H7 (cell line): ENCODE results near the gene GABRR3. TPM values are rescaled to one million over a fixed set of nuclear protein-coding genes. Genes with fewer than 3 reads are reported as not detected.
A peak's percentile ranks its signal among the peaks of the same experiment; 100 is the strongest.

Experiments used
- DNase-seq: peaks from one replicate; pipeline ENCODE4 v3.0.0; 2012
- H3K27me3 ChIP-seq: 2 replicates; pipeline ENCODE4 v1.6.0; 2011; ENCODE audit warnings: mild to moderate bottlenecking, low read length; ENCODE audit not compliant: control insufficient read depth, insufficient read depth
- H3K36me3 ChIP-seq: replicated peaks from 2 replicates; pipeline ENCODE4 v1.5.1; 2011; ENCODE audit warnings: low read length; ENCODE audit not compliant: control insufficient read depth, insufficient read depth
- H3K4me3 ChIP-seq: 2 replicates; pipeline ENCODE4 v1.5.1; 2011; ENCODE audit warnings: low read depth, mild to moderate bottlenecking, control low read depth, low read length, moderate library complexity; ENCODE audit not compliant: insufficient read depth
- total RNA-seq: library from RNA; depleted of rRNA; stranded (reverse); fragments of >200 nt; shearing (Covaris generic); gene quantifications from 2 replicates; pipeline ENCODE4 v1.2.3, GENCODE V29; 2014

Gene GABRR3
- total RNA-seq, 1 experiment from 2014 or later = not detected

DNA sequence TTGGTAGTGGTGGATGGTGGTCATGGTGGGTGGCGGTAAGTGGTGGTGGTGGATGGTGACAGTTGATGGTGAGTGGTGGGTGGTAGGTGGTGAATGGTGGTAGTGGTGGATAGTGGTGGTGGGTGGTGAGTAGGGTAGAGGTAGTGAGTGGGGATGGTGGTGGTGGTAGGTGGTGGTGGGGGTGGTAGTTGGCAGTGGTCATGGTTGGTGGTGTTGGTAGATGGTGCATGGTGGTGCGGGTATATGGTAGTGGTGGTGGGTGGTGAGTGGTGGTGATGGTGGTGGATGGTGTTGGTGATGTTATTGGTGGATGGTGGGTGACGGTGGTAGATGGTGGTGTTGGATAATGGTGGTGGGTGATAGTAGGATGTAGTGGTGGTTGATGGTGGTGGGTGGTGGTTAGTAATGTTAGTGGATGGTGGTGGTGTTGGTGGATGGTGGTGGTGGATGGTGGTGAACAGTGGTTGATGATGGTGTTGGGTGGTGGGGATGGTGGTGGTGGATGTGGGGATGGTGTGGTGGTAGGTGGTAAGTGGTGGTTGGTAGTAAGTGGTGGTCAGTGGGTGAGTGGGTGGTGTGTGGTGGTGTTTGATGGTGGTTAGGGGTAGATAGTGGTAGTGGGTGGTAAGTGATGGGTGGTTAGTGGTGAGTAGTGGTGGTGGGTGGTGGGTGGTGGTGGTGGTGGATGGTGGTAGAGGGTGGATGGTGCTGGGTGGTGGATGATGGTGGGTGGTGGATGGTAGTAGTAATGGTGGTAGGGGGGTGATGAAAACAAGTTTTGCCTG is 46.1 kb downstream of the GABRR3 start:
- Histone ChIP-seq H3K36me3 (no peaks in the 10 kb centered on the region), H3K27me3 (no peaks in the 10 kb centered on the region), H3K4me3 (no peak overlapping the region)
- no peak for DNase-seq

DNA sequence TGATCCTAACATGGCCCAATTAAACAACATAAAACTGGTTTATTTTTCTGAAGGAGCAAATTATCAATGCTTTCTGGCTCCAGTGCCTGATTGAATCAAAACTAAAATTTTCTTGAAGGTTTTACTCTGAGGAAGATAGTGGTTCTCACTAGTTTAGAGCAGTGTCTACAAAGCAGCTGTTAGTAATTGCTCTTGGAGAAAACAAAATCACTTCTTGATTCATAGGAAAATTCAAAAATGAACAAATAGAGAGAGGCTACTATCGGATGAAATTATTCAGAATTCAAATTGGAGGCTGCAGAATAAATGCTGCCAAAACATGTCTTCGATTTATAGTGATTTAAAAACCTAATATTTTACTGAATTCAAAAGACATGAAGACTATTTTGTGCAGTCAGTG is 47.8 kb downstream of the GABRR3 start:
- no peak overlapping the region for H3K4me3 ChIP-seq
- no peaks in the 10 kb centered on the region for H3K27me3 ChIP-seq
- no peak for DNase-seq
- H3K36me3 ChIP-seq = no peaks in the 10 kb centered on the region

DNA sequence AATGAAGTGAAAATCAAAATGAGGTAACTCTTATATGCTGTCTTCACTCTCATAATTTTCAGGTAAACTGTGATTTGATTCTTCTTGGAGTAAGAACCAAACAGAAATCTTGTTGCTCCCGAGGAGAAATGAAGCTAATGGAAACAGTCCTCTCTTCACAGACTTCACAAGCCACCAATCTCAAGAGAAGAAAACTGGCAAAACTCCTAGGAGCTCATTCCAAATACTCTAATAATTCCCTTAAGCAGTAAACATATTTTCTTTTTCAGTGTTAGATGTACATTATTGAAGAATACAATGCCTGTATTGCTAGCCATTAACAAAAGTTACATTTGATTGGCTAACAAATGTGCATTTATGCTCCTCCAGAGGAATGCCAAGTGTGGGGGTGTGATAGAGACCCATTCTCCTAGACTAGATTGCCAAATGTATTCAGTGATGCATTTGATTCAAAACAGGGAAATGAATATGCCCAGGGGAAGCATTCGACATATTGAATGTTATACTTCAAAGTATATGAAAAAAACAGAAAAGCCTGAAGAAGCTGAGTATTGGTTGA is 51.1 kb downstream of the GABRR3 start:
- DNase-seq = no peak
- no peaks in the 10 kb centered on the region for H3K27me3 ChIP-seq
- H3K36me3 ChIP-seq = no peaks in the 10 kb centered on the region
- H3K4me3 ChIP-seq = no peak overlapping the region

DNA sequence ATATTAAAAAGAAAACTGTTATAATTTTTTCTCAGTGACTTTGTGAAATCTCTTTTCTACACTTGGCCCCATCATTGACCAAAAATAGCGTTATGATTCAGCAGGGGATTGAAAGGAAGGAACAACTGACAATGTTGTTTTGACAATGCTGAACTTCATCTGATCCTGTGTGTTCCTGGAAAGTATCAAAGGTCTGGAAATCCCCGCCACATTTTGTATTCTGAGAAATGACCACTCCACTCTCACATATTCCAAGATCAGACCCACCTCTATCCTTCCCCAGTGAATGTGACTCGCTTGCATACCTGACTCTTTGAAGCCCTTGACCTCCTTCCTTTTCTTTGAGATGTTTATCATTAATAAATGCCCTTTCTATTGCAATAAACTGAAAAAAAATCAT is 53.2 kb downstream of the GABRR3 start:
- H3K36me3 ChIP-seq = no peaks in the 10 kb centered on the region
- no peak for DNase-seq
- no peaks in the 10 kb centered on the region for H3K27me3 ChIP-seq
- H3K4me3 ChIP-seq = no peak overlapping the region

DNA sequence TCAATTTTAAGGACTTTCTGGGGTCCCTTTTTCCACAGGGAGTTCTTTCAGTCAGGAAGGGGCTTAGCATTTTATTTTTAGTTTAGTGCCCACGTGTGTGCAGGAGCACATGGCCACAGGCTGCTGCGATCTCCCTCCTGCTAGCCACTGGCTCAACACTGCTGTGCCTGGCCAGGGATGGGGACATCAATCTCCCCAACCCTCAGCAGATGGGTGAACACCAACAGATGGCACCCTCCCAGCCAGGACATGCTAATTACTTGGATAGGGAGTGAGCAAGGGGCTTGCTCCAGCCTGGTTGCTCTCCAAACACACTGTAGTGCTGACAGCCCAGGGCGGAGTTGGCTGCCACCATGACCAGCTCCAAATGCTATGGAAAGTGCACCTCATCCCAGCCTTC is 55.5 kb downstream of the GABRR3 start:
- Histone ChIP-seq H3K36me3 (no peaks in the 10 kb centered on the region), H3K4me3 (no peak overlapping the region), H3K27me3 (no peaks in the 10 kb centered on the region)
- no peak for DNase-seq

DNA sequence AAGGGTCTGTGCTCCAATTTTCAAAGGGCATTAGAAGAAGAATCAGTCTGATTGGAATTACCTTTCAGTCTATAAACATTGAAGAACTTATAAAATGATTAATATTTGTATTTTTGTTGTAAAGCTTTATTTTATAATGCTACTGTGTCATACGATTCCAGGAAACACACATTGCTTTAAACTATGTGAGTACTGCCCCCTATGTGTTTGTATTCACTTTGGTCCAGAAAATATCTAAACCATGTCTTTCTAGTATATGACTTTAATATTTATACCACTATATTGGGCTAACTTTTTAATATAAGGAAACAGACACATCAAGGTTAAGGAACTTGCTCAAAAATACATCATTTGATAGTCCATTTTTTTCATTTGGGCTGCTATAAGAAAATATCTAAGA is 59.6 kb downstream of the GABRR3 start:
- H3K4me3 ChIP-seq = no peak overlapping the region
- H3K27me3 ChIP-seq = peaks cover 7% of the 10 kb centered on the region
- H3K36me3 ChIP-seq = no peaks in the 10 kb centered on the region
- no peak for DNase-seq

DNA sequence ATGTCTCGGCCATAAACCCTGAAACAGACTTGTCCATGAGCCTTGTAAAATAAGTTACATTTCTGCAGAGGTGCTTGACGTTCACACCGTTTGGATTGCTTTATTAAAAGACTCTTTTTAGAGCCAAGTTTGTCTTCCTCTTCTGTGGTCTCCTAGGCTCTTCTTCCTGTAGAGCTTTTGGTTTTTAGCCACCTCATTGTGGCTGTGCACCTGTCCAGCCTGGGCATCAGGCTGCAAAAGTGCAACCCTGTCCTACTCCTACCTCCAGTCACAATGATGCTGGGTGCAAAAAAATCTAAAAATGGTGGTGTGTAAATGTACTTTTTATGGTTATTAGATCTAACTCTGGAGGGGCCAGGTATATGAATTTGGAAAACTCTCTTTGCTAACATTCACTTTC is 60.1 kb downstream of the GABRR3 start:
- no peak overlapping the region for H3K4me3 ChIP-seq
- no peaks in the 10 kb centered on the region for H3K36me3 ChIP-seq
- H3K27me3 ChIP-seq = peaks cover 7% of the 10 kb centered on the region
- DNase-seq = no peak

DNA sequence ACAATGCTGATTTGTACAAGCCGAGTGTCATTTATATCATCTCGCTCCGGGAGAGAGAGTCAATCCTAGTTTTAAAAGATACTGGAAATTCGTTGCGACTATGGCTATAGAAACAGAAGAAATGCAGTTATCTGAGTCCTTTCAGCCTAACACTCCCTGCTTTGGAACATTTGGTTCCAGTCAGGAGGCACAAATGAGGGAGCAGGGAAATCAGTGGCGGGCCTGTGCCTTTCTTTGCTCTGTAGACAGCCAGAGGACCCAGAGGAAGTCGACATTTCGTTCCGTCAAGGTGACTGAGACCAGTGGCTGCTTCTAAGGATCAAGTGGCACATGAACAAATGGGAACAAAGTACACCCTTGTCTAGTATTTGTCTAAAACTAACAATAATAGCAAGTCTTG is 62.1 kb downstream of the GABRR3 start:
- no peak overlapping the region for H3K4me3 ChIP-seq
- DNase-seq = no peak
- no peaks in the 10 kb centered on the region for H3K36me3 ChIP-seq
- H3K27me3 ChIP-seq = peaks cover 7% of the 10 kb centered on the region

DNA sequence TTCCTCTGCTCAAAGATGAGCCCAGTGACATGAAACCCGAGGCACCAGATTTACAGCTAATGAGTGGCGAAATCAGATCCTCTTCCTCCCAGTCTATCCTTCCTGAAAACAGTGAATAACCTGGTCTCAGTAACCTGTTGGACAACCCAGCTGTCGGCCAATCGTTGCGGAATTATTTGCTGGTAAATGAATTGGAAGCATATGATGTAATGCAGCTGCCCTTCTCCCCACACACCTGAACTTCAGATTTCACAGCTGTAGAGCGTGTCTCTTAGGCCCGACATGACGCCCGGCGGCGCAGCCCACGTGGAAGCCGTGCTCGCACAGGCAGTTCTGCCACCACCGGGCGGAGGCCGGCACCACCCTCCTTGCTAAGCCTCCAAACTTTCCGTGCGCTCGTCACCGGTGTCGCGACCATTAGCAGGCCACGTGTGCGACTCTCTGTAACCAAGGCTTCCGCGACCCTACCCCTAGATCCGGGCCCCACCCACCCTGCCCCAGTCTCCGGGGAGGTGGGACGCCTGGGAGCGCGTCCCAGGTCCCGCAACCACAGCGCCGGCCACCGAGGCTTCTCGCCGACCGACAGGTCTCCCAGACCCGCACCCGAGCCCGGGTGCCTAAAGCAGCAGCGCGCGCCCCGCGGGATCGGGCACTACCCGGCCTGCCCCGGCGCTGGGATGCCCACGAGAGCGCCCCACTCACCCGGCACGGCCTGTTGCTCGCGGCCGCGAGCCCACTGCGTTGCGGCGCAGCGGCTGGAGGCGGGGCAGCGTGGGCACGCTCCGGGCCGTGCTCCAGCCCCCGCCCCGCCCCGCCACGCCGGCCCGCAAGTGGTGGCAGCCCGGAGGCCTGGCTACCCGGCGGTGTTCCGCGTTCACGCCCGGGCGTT is 63.2 kb downstream of the GABRR3 start, which contains the start of gene RIOX2:
Gene RIOX2 (minus strand): TSS at position 753 of the 889 bp plus-strand sequence. CDS start 4,838 bp downstream, outside the sequence.
- Histone ChIP-seq H3K36me3 (no peaks in the 10 kb centered on the region), H3K27me3 (peaks cover 7% of the 10 kb centered on the region), H3K4me3 (peak within 1 kb of the TSS; percentile 74)
- DNase-seq = peak; percentile 84

DNA sequence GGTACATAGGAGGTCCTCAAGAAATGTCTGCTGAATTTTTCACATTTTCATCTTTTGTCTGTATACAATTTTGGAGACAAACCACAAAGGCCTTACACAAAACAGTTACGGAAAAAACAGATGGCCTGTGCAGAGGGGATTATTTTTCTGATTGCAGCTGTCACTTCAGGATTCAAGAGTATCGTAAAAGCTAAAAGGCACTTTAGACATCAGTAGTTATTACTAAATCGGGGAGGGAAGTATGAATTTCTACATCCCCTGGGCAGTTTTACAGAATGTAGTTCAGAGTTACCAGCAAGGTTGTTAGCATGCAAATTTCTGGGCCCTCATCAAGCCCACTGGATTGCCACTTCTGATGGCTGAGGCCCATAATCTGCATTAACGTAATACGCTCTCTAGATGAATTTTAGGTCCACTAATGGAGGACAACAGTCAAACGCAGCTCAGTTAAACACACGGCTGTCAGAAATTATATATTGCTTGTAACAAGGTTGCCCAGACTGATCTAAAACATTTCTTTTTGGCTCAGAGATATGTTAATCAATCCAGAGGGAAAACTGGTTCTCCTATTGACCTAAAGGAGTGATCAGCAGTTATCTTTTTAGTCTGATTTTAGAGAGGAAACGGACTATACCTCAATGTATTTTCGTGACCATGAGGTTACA is 64.0 kb downstream of the GABRR3 start:
- Histone ChIP-seq H3K4me3 (no peak overlapping the region; the same call in 1 of the 2 replicates), H3K27me3 (peaks cover 7% of the 10 kb centered on the region), H3K36me3 (no peaks in the 10 kb centered on the region)
- DNase-seq = no peak

DNA sequence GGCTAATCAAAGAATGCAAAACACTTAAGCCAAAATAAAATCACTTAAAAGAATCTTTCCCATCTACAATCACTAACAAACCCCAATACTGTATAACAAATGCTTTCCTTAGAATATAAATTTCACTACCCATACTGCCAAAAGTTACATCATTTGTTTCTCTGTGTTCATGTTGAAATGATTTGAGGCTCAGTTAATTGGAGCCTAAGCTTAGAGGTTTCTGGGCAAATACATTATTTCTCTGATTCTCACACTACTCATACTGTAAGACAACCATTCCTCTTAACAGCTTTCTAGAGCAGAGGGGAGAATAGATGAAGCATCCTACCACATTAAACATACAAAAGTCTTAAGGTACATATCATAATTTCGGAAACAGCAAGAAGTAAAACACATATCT is 65.0 kb downstream of the GABRR3 start:
- Histone ChIP-seq H3K27me3 (peaks cover 7% of the 10 kb centered on the region), H3K36me3 (no peaks in the 10 kb centered on the region), H3K4me3 (no peak overlapping the region)
- DNase-seq = no peak

DNA sequence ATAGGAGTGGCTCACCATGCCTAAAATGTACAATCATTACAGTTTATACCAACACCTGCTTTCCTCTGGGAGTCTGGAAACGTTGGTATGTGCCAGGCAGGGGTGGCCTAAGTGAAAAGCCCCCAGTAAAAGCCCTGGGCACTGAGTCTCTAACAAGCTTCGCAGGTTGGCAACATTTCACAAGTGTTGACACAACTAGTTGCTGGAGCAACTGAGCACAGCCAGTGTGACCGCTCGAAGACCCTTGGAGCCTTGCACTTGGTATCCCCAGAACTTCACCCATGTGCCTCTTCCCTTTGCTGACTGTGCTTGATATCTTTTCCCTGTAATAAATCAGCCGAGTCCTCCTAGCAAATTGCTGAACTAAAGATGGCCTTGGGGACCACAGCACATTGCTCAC is 65.6 kb downstream of the GABRR3 start:
- H3K36me3 ChIP-seq = no peaks in the 10 kb centered on the region
- H3K27me3 ChIP-seq = peaks cover 7% of the 10 kb centered on the region
- DNase-seq = no peak
- H3K4me3 ChIP-seq = no peak overlapping the region

DNA sequence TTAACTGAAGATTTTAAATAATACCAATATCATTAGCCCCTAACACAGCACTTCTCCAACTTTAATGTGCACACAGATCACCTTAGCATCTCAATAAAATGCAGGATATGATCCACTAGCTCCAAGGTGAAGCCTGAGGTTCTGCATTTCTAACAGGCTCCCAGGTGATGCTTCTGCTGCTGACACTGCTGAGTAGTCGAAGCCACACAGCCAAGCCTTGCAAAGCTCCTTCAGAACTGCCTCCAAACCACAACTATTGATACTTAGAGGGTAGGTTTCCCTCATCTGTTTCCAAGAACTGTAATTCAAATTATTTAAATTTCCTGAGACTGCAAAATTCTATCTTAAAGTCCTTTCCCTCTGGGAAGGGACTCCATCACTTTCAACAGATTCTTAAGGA is 66.7 kb downstream of the GABRR3 start:
- DNase-seq = no peak

DNA sequence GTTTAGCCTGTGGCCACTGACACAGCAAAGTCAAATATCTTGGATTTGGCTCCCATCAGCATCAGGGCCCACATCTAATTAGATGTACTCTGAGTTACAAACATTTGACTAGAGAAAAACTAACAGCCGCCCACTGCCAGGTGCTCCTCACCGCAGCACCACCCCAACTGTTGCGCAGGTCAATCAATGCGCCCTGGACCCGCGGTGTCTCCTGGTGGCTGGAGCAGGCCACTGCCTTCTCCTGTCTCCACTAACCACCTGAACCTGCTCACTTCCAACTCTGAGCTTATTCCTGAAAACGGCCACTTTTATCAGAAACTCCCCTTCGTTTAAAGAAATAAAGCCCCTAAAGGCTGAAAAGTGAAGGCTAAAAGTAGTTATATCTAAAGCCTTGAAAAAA is 67.1 kb downstream of the GABRR3 start:
- peaks cover 6% of the 10 kb centered on the region for H3K27me3 ChIP-seq
- H3K36me3 ChIP-seq = no peaks in the 10 kb centered on the region
- peak; percentile 57 for DNase-seq
- no peak overlapping the region for H3K4me3 ChIP-seq

More for the DNA sequence above, 66.7 kb downstream of the GABRR3 start:
- H3K27me3 ChIP-seq = peaks cover 7% of the 10 kb centered on the region
- H3K36me3 ChIP-seq = no peaks in the 10 kb centered on the region
- no peak overlapping the region for H3K4me3 ChIP-seq
